ENCODE measurements around the gene BMAL1.

BMAL1 gene

GRCh38 chr11:13375798-13376197 is 98.2 kb downstream of the BMAL1 start:
- no peak for TF ChIP-seq CTCF (IDR thresholded peaks at IDR 0.05; ENCODE audit: insufficient read depth, low read length, poor library complexity, severe bottlenecking)
- no peak for TF ChIP-seq EZH2phosphoT487 (conservative IDR thresholded peaks at IDR 0.05; ENCODE audit: low read length)
- no peak overlapping the region for H3K27ac ChIP-seq (ENCODE audit: low read depth, low read length)
- H3K9ac ChIP-seq (ENCODE audit: low read length), result no peak overlapping the region
- H3F3A ChIP-seq (ENCODE audit: insufficient read depth), result no peaks in the 10 kb centered on the region
- no peak overlapping the region for H2AFZ ChIP-seq (ENCODE audit: low read depth, low read length, severe bottlenecking)
- no peaks in the 10 kb centered on the region for H3K9me2 ChIP-seq (replicated peaks; ENCODE audit: insufficient read depth, low read length)
- no peaks in the 10 kb centered on the region for H3K9me3 ChIP-seq (ENCODE audit: insufficient read depth, low read length)
- no peak overlapping the region for H3K4me2 ChIP-seq (ENCODE audit: low read depth, low read length, poor library complexity, severe bottlenecking)
- H3K36me3 ChIP-seq (ENCODE audit: low read length), result no peaks in the 10 kb centered on the region
- no peaks in the 10 kb centered on the region for H3K27me3 ChIP-seq (ENCODE audit: low read length)
- H4K20me1 ChIP-seq (ENCODE audit: low read depth, low read length), result no peaks in the 10 kb centered on the region
- H3K79me2 ChIP-seq (ENCODE audit: insufficient read depth, low read length), result no peaks in the 10 kb centered on the region
- no peak overlapping the region for H3K4me3 ChIP-seq (ENCODE audit: insufficient read depth, low read length, poor library complexity, severe bottlenecking)

GRCh38 chr11:13376402-13376801 is 98.8 kb downstream of the BMAL1 start:
- no peaks in the 10 kb centered on the region for H3K9me2 ChIP-seq (replicated peaks; ENCODE audit: insufficient read depth, low read length)
- H3K27me3 ChIP-seq (ENCODE audit: low read length), result no peaks in the 10 kb centered on the region
- H3K79me2 ChIP-seq (ENCODE audit: insufficient read depth, low read length), result no peaks in the 10 kb centered on the region
- no peak overlapping the region for H3K4me3 ChIP-seq (ENCODE audit: insufficient read depth, low read length, poor library complexity, severe bottlenecking)
- H3K9ac ChIP-seq (ENCODE audit: low read length), result no peak overlapping the region
- H2AFZ ChIP-seq (ENCODE audit: low read depth, low read length, severe bottlenecking), result no peak overlapping the region
- TF ChIP-seq CTCF (IDR thresholded peaks at IDR 0.05; ENCODE audit: insufficient read depth, low read length, poor library complexity, severe bottlenecking), result no peak
- TF ChIP-seq EZH2phosphoT487 (conservative IDR thresholded peaks at IDR 0.05; ENCODE audit: low read length), result no peak
- no peaks in the 10 kb centered on the region for H3F3A ChIP-seq (ENCODE audit: insufficient read depth)
- no peaks in the 10 kb centered on the region for H3K9me3 ChIP-seq (ENCODE audit: insufficient read depth, low read length)
- H3K4me2 ChIP-seq (ENCODE audit: low read depth, low read length, poor library complexity, severe bottlenecking), result no peak overlapping the region
- H4K20me1 ChIP-seq (ENCODE audit: low read depth, low read length), result no peaks in the 10 kb centered on the region
- no peaks in the 10 kb centered on the region for H3K36me3 ChIP-seq (ENCODE audit: low read length)
- H3K27ac ChIP-seq (ENCODE audit: low read depth, low read length), result no peak overlapping the region

- Histone ChIP-seq H3K4me2 (ENCODE audit: low read depth, low read length, poor library complexity, severe bottlenecking) (no peak overlapping the region), H3K9ac (ENCODE audit: low read length) (no peak overlapping the region), H3K4me3 (ENCODE audit: insufficient read depth, low read length, poor library complexity, severe bottlenecking) (no peak overlapping the region), H3K9me2 (replicated peaks; ENCODE audit: insufficient read depth, low read length) (no peaks in the 10 kb centered on the region), H3K9me3 (ENCODE audit: insufficient read depth, low read length) (no peaks in the 10 kb centered on the region), H3K27me3 (ENCODE audit: low read length) (no peaks in the 10 kb centered on the region), H3K36me3 (ENCODE audit: low read length) (no peaks in the 10 kb centered on the region), H3K79me2 (ENCODE audit: insufficient read depth, low read length) (no peaks in the 10 kb centered on the region), H3F3A (ENCODE audit: insufficient read depth) (no peaks in the 10 kb centered on the region), H4K20me1 (ENCODE audit: low read depth, low read length) (no peaks in the 10 kb centered on the region), H3K27ac (ENCODE audit: low read depth, low read length) (no peak overlapping the region), H2AFZ (ENCODE audit: low read depth, low read length, severe bottlenecking) (no peak overlapping the region)
- TF ChIP-seq CTCF (IDR thresholded peaks at IDR 0.05; ENCODE audit: insufficient read depth, low read length, poor library complexity, severe bottlenecking) (no peak), EZH2phosphoT487 (conservative IDR thresholded peaks at IDR 0.05; ENCODE audit: low read length) (no peak)
Observed at GRCh38 chr11:13376838-13377237, 99.2 kb downstream of the BMAL1 start.

Data from SU-DHL-6 (cell line).